ENCODE results near the gene UNC5CL.

Gene UNC5CL

GRCh38 chr6:40989204-40990169, 49.5 kb downstream of the UNC5CL start:
- Histone ChIP-seq H3K4me1 (ENCODE audit: insufficient read depth, insufficient read length) (peaks cover 2% of the 10 kb centered on the region), H3K9me3 (ENCODE audit: insufficient read depth, low read length) (no peaks in the 10 kb centered on the region; the same call in 1 of the 2 replicates), H3K27me3 (ENCODE audit: insufficient read depth, insufficient read length) (no peaks in the 10 kb centered on the region), H3K4me3 (ENCODE audit: insufficient read length, low read depth) (no peak overlapping the region), H3K36me3 (ENCODE audit: insufficient read depth, insufficient read length, low read length) (no peaks in the 10 kb centered on the region), H3K9ac (ENCODE audit: insufficient read length, low read depth) (no peak overlapping the region)
- TF ChIP-seq SUZ12 (IDR thresholded peaks at IDR 0.05; ENCODE audit: extremely low read depth, insufficient read depth, insufficient read length) (no peak), ZNF274 (IDR thresholded peaks at IDR 0.05; ENCODE audit: low read depth, low read length) (no peak), YY1 (IDR thresholded peaks at IDR 0.05; ENCODE audit: insufficient read depth, insufficient read length) (no peak)
- no peak for DNase-seq (ENCODE audit: low read depth, low spot score)

- DNase-seq (ENCODE audit: low read depth, low spot score), result no peak
- no peaks in the 10 kb centered on the region for H3K36me3 ChIP-seq (ENCODE audit: insufficient read depth, insufficient read length, low read length)
- H3K4me3 ChIP-seq (ENCODE audit: insufficient read length, low read depth), result no peak overlapping the region
- no peak overlapping the region for H3K9ac ChIP-seq (ENCODE audit: insufficient read length, low read depth)
- no peaks in the 10 kb centered on the region for H3K27me3 ChIP-seq (ENCODE audit: insufficient read depth, insufficient read length)
- peaks cover 6% of the 10 kb centered on the region for H3K4me1 ChIP-seq (ENCODE audit: insufficient read depth, insufficient read length)
- no peaks in the 10 kb centered on the region; the same call in 1 of the 2 replicates for H3K9me3 ChIP-seq (ENCODE audit: insufficient read depth, low read length)
- no peak for TF ChIP-seq ZNF274 (IDR thresholded peaks at IDR 0.05; ENCODE audit: low read depth, low read length)
- TF ChIP-seq YY1 (IDR thresholded peaks at IDR 0.05; ENCODE audit: insufficient read depth, insufficient read length), result no peak
- no peak for TF ChIP-seq SUZ12 (IDR thresholded peaks at IDR 0.05; ENCODE audit: extremely low read depth, insufficient read depth, insufficient read length)
These were observed 50.4 kb downstream of the UNC5CL start for GRCh38 chr6:40988634-40989033.

- Histone ChIP-seq H3K27me3 (ENCODE audit: insufficient read depth, insufficient read length) (no peaks in the 10 kb centered on the region), H3K9ac (ENCODE audit: insufficient read length, low read depth) (no peak overlapping the region), H3K9me3 (ENCODE audit: insufficient read depth, low read length) (no peaks in the 10 kb centered on the region; the same call in 1 of the 2 replicates), H3K4me1 (ENCODE audit: insufficient read depth, insufficient read length) (peaks cover 6% of the 10 kb centered on the region), H3K36me3 (ENCODE audit: insufficient read depth, insufficient read length, low read length) (no peaks in the 10 kb centered on the region), H3K4me3 (ENCODE audit: insufficient read length, low read depth) (no peak overlapping the region)
- DNase-seq (ENCODE audit: low read depth, low spot score), result no peak
- TF ChIP-seq SUZ12 (IDR thresholded peaks at IDR 0.05; ENCODE audit: extremely low read depth, insufficient read depth, insufficient read length) (no peak), ZNF274 (IDR thresholded peaks at IDR 0.05; ENCODE audit: low read depth, low read length) (no peak), YY1 (IDR thresholded peaks at IDR 0.05; ENCODE audit: insufficient read depth, insufficient read length) (no peak)
These were observed 51.9 kb downstream of the UNC5CL start for GRCh38 chr6:40986921-40987819.

GRCh38 chr6:40986364-40986763, 52.7 kb downstream of the UNC5CL start:
- TF ChIP-seq YY1 (IDR thresholded peaks at IDR 0.05; ENCODE audit: insufficient read depth, insufficient read length) (no peak), ZNF274 (IDR thresholded peaks at IDR 0.05; ENCODE audit: low read depth, low read length) (no peak), SUZ12 (IDR thresholded peaks at IDR 0.05; ENCODE audit: extremely low read depth, insufficient read depth, insufficient read length) (no peak)
- no peaks in the 10 kb centered on the region; the same call in 1 of the 2 replicates for H3K9me3 ChIP-seq (ENCODE audit: insufficient read depth, low read length)
- H3K9ac ChIP-seq (ENCODE audit: insufficient read length, low read depth), result no peak overlapping the region
- H3K4me1 ChIP-seq (ENCODE audit: insufficient read depth, insufficient read length), result peaks cover 6% of the 10 kb centered on the region
- H3K4me3 ChIP-seq (ENCODE audit: insufficient read length, low read depth), result no peak overlapping the region
- no peaks in the 10 kb centered on the region for H3K27me3 ChIP-seq (ENCODE audit: insufficient read depth, insufficient read length)
- H3K36me3 ChIP-seq (ENCODE audit: insufficient read depth, insufficient read length, low read length), result no peaks in the 10 kb centered on the region
- no peak for DNase-seq (ENCODE audit: low read depth, low spot score)

- H3K4me3 ChIP-seq (ENCODE audit: insufficient read length, low read depth), result no peak overlapping the region
- no peaks in the 10 kb centered on the region; the same call in 1 of the 2 replicates for H3K9me3 ChIP-seq (ENCODE audit: insufficient read depth, low read length)
- H3K27me3 ChIP-seq (ENCODE audit: insufficient read depth, insufficient read length), result no peaks in the 10 kb centered on the region
- H3K36me3 ChIP-seq (ENCODE audit: insufficient read depth, insufficient read length, low read length), result no peaks in the 10 kb centered on the region
- no peak for TF ChIP-seq SUZ12 (IDR thresholded peaks at IDR 0.05; ENCODE audit: extremely low read depth, insufficient read depth, insufficient read length)
- no peak for TF ChIP-seq ZNF274 (IDR thresholded peaks at IDR 0.05; ENCODE audit: low read depth, low read length)
- no peak for TF ChIP-seq YY1 (IDR thresholded peaks at IDR 0.05; ENCODE audit: insufficient read depth, insufficient read length)
- no peak overlapping the region for H3K9ac ChIP-seq (ENCODE audit: insufficient read length, low read depth)
- peak; percentile 68 for DNase-seq (ENCODE audit: low read depth, low spot score)
- H3K4me1 ChIP-seq (ENCODE audit: insufficient read depth, insufficient read length), result peaks cover 6% of the 10 kb centered on the region
These were observed 55.3 kb downstream of the UNC5CL start for GRCh38 chr6:40983752-40984151.

GRCh38 chr6:40982917-40983316, 56.1 kb downstream of the UNC5CL start:
- DNase-seq (ENCODE audit: low read depth, low spot score), result no peak
- H3K4me1 ChIP-seq (ENCODE audit: insufficient read depth, insufficient read length), result peaks cover 6% of the 10 kb centered on the region
- no peaks in the 10 kb centered on the region; the same call in 1 of the 2 replicates for H3K9me3 ChIP-seq (ENCODE audit: insufficient read depth, low read length)
- no peaks in the 10 kb centered on the region for H3K27me3 ChIP-seq (ENCODE audit: insufficient read depth, insufficient read length)
- TF ChIP-seq YY1 (IDR thresholded peaks at IDR 0.05; ENCODE audit: insufficient read depth, insufficient read length) (no peak), SUZ12 (IDR thresholded peaks at IDR 0.05; ENCODE audit: extremely low read depth, insufficient read depth, insufficient read length) (no peak), ZNF274 (IDR thresholded peaks at IDR 0.05; ENCODE audit: low read depth, low read length) (no peak)
- H3K36me3 ChIP-seq (ENCODE audit: insufficient read depth, insufficient read length, low read length), result no peaks in the 10 kb centered on the region
- no peak overlapping the region for H3K9ac ChIP-seq (ENCODE audit: insufficient read length, low read depth)
- H3K4me3 ChIP-seq (ENCODE audit: insufficient read length, low read depth), result no peak overlapping the region

Measured in NT2/D1 (cell line).